Measurements from ENCODE around the gene ISL1.

ISL1 gene

DNA sequence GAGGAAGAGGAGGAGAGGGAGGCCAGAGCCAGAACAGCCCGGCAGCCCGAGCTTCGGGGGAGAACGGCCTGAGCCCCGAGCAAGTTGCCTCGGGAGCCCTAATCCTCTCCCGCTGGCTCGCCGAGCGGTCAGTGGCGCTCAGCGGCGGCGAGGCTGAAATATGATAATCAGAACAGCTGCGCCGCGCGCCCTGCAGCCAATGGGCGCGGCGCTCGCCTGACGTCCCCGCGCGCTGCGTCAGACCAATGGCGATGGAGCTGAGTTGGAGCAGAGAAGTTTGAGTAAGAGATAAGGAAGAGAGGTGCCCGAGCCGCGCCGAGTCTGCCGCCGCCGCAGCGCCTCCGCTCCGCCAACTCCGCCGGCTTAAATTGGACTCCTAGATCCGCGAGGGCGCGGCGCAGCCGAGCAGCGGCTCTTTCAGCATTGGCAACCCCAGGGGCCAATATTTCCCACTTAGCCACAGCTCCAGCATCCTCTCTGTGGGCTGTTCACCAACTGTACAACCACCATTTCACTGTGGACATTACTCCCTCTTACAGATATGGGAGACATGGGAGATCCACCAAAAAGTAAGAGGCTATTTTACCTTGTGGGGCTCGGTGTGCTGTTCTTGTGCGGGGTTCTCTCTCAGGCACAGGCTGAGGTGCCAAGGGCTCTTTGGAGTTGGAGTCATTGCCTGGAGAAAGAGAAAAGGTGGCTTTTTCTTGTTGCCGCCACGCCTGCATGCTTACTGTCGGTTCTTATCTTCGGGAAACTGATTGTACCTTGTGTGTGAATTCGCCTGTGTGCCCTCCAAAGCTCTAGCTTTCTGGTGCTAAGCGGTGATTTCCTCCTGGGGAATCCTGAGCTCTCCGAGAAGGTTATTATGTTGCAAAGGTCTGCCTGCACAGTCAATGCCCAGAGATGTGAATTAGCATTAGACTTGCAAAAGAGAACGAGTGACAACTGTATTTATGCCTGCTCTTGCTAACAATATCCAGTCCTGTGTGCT lies at the start of gene ISL1:
ISL1 (plus strand) TSS at position 318 of the 991 bp plus-strand sequence; CDS start at position 542, 224 bp downstream.
- peak; percentile 92 for DNase-seq (ENCODE audit: low spot score)

DNA sequence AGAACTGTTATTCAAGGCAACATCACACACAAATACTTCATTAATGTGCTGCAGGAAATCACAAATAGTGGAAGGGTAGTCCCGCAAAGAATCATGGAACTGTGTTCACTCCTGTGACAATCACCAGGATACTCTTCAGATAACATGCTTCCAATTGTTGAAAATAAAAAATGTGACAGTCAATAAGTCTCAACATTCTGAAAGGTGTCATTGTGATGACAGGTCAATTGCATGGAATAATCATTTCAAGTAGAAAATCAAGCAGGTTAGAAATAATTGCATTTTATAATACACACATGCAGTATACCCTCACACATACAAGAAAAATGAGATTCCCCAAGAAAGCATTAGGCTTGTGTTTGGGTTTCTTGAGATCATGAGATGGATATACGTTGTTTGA lies 46.4 kb upstream of the ISL1 start:
- DNase-seq (ENCODE audit: low spot score), result no peak

DNA sequence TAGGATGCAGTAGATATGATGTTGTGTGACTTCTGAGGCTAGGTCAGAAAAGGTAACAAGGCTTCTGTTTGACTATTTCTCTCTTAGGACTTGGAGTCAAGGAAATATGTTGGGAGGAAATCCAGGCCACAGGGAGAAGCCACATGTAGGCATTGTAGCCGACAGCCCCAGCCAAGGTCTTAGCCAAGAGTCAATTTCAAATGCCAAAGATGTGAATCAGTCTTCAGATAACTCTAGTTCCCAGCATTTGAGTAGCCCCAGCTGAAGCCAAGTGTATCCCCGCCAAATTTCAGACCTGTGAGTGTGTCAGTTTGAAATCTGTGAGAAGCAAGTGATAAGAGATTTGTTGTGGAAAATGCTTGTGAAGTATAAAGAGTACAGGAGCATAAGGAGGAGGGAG lies 38.1 kb upstream of the ISL1 start:
- DNase-seq (ENCODE audit: low spot score), result no peak

DNA sequence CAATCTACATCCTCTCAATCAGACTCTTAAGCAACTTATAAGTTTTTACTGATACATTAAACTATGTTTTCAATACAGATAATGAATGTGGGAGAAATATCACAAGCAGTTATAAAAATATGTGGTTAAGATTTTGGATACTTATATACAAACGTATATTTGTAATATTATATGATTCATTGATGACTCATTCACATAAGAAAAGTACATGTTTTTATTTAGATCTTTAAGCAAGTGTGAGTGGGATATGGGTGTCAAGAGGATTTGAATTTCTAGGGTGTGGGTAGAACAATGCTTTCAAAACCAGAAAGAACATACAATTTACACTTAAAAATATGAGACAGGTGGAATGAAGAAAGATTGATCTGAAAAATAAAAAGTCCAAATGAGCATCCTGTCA lies 36.1 kb upstream of the ISL1 start:
- no peak for DNase-seq (ENCODE audit: low spot score)

DNA sequence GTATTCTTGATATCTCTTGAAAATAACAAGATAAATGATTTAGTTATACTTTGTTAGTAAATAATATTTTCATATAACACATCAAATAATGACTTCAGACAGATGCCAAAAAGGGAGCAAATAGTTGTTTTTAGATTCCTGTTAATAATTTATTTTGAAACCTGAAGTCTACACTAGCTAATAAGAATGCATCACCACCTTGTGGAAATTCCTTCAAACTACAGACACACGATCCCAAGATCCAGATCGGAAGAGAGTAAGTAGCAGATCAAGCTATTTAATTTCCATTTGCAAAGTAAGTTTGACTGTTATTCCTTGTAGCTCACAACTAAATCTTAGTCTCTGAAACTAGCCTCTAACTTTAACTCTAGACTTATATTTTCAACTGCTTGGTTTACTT lies 35.5 kb upstream of the ISL1 start:
- DNase-seq (ENCODE audit: low spot score), result peak; percentile 26

DNA sequence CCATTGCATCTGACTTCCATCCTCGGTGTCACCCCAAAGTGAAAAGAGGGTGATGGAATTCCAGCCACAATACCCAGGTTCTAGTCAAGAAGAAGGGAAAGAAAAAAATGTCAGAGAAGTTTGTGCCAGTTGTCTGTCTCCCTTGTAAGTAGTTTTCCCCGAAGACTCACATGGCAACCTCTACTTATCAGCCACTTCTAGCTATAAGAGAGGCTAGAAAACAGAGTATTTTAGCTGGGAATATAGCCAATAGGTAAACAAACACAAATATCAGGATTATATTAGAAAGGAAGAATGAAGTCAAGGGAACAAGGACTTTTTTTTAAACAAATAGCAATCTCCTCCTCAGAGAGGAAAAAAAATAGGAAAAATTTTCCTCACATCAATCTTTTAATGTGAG lies 12.2 kb upstream of the ISL1 start:
- DNase-seq (ENCODE audit: low spot score), result no peak

DNA sequence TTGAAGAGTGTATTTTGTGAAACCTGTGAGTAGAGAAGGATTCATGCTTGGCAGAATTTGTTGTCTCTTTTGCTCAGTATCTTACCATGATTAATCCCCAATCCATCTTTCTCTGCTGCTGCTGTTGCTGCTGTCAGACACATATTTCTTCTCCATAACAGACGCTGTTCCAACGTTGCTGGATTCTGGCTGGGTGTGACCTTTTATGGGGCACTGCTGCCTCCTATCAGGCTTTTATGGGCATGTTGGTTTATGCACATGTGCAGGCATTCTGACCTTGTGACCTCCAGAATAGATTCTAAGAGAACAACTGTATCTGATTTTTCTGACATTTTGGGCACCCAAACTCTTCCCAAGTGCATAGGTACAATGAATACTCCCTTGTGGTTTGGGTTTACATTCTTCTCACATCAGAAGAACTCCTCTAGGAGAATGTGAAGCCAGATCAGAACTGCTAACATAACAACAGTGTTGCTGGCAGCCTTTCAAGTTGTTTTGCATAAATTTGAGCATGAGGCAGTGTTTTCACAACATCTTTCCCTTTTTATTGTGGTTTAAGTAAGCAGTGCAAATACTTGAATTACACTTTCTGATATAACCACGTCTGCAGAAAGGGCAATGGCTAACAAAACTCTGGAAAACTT lies 9.2 kb upstream of the ISL1 start:
- no peak for DNase-seq (ENCODE audit: low spot score)

DNA sequence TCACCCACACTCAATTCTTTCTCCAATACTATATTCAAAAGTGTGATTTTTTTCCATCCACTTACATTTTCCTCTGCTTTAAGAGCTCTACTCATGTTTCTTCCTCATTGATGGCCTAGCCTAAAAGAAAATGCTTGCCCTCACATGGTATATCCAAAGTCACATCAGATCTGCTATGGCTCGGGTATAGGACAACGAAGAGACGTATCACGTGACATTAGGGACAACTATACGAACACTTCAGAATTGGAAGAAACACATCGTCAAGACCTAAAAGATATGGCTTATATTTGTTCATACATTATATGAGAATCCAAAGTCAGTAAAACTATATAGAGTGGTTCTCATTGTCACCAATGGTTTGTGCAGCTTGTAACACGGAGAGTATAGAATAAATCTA lies 8.2 kb upstream of the ISL1 start:
- DNase-seq (ENCODE audit: low spot score), result no peak

DNA sequence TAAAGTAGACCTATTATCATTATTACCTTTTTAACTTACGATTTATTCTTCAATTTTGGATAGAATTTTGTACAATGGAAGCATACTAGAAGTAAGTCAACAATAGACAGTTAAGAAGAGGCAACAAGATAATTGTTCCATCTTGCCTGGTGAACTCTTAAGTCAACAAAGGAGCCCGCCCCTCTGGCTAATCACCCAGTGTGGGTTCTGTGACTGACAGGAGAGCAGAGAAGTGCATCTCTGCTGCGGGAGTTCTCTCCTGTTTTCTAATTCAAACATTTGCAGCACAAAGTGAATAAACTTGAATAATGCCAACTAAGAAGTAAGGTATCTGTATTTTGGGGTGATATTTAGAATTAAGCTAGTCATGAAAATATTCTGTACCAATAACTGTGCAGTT lies 6.7 kb upstream of the ISL1 start:
- no peak for DNase-seq (ENCODE audit: low spot score)

DNA sequence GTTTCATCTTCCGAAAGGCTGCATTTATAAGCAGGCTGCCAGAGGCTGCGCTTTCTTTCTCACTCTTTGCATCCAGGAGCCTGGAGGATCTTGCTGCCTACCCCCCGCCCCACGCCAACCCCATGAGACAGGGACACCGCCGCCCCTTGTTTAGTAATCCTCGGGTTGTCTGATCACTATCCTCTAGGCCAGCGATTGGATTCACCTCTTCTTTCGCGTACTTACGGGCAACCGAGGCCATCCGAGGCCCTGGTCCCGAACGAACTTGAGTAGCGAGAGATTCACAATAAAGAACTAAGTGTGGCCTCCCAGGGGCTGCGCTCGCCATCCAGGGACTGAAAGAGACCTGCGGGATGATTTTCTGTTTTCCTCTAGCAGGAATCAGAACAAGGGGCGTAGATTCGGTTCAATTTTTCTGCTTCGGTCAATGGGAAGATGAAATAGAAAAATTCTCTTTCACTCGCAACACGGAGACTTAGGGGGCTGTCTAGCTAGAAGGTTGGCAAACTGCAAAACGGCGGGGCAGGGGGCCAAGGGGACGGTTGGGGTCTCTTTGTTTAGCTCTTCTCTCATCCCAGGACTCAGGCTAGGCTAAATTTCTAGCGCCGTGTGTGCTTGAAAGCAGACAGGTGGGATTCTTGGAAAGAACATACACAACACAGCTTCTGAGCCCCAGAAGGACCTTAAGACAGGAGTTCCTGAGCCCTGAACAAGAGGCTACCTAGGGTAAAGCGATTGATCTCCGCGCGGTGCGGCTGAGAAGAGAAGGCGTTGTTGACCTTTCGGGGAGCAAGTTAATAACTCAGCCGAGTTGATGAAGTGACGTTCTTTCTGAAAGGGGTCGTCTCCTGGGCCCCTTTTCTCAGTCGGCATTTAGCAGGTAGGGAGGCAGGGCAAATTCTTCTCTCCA lies 5.8 kb upstream of the ISL1 start:
- DNase-seq (ENCODE audit: low spot score), result no peak

DNA sequence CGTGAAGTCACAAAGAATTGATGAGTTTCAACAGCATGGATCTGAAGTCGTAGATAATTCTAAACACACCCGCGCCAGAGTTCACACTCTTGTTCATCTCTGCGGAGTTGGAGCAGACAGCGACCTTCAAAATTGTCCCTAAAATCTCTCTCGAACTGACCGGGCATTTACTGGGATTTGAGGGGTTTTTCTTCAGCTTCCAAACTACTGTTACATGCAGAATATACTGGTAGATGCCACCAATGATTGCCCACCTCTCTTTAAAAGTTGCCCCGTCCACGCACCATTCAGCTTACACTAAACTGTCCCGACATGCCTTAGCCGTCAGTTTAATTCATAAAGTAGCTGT lies 5.2 kb upstream of the ISL1 start:
- DNase-seq (ENCODE audit: low spot score), result no peak

DNA sequence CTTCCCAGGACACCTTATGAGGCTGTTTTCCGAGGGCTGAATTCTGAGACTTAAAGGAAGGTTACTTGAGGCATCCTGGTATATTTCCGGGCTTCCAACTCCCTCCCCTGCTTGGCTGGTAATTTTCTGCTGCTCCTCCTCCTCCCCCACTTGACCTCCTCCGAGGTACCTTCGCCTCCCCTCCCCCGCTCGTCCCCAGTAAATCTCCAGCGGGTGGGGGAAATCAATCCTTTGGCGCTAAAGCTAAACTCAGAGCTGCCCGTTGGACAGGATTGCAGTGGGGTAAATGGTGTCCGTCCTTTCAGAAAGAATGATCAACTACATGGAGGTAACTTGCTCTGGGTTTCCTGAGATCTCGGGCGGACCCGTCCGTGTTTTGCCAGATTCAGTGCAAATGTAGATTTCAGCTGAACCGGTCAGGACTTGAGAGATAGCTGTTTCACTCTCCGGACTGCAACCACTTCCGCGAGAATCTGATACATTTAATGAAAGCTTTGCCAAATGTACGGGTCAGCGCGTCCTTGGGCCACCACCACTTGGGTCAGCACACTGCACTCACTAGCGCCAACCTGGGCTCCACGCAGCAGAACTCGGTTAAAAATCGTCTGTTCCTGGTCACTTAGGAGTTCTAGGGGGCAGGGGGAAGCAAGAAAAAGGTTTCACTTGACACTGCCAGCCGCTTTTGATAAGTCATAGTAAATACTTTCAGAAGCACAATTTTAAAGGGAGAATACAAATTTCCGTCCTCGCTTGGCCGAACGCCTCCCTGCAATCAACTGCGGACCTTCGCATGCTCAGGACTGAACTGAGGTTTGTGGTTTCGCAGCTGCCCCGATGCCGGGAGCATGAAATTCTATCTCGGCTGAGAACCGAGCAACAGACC lies 4.6 kb upstream of the ISL1 start:
- DNase-seq (ENCODE audit: low spot score), result no peak

DNA sequence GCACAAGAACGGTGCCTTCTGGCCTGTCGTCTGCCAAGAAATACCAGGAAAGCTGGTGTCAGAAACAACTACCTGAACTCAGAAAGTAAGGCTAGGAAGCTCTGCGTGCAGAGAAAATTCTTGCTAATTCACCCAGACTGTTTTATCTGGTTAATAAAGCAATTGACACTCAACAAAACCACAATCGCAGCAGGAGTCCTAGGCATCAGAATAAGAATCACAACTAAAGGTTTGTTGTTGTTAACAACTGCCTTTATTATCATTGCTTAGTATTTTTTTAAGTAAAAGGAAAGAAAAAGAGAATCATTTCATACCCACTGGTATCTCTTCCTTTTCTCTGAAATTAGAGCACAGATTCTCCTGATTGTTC lies 3.9 kb upstream of the ISL1 start:
- no peak for DNase-seq (ENCODE audit: low spot score)

DNA sequence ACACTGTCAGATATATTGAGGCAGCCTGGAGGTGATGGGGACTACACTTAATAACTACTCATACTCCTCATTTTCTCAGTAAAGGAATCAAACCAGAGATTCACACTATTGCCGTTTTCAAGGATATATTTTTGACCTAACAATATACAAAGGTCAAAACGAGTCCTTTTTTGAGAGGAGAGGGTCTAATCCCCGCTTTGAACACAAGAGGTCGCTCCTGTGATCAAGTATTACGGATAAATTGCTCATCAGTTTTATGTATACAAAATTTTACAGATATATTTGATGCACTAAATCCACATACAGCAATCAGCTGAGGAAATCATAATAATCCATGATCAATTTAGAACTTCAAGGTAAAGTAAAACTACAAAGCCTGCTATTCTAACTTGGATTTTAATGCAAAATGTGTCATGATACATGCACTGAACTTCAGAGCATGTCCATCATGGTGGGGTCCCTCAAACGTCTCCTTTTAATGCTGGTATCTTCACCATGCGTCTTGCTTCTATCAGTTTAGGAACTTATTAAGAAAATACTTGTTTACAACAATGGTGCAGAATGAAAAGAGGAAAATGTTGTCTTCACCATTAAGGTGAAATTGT lies 2.5 kb upstream of the ISL1 start:
- DNase-seq (ENCODE audit: low spot score), result peak; percentile 57

DNA sequence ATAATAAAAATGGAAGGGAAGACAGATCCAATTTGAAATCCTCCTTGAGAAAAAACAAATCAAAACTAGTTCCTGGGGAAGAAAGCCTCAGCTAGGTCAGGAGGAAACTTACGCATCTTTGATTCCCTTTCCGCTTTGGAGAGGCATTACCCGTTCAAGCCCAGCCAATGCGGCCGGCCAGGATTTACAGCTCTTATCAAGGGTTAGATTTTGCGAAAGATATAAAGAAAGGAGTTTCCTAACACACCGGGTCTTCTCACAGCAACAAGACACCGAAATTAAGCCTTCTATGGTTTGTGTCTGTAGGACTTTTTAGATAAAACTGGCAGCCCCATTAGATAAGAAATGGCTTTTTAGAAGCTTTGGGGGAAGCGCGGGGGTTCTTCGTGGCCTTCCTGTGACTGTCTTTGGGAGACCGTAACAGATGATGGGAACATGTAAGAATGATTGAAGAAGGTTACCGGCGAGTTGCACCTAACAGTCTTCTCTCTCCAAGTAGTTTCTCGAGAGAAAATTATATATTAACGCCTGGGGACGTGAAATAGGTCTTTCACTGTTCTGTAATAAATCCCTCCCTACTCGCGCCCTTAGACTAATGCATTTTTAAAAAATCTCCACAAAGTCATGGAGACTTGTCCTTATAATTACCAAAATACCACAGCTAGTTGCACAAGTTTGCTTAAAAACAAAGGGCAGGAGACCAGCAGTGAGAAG lies 1.3 kb upstream of the ISL1 start:
- peak; percentile 12 for DNase-seq (ENCODE audit: low spot score)

DNA sequence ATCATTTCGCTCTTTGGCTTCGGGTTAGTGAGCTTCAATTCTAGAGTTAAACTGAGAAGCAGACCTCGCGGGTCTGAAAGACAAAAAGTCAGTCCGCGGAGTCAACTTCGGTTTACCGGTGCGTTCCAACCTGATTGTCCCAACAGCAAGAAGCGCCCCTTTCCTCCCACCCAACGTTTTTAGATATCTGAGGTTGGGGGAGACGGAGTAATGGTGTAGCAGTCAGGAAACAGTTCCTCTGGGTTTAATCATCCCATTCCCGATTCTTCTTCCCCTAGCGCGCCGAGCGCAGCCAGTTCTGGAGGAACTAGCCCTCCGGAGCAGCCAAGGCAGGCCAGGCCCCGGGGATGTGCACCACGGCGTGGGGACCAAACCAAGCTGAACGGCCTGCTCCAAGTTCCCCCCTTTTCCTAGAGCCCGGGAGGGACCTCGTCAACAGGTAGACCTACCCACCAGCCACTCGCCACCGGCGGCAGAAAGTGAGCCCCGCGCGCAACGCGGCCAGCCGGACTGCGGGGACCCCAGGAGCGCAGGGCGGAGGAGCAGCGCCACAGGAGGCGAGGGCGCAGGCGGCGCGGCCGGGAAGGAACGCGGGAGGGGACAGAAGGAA lies 622 bp upstream of the ISL1 start:
- DNase-seq (ENCODE audit: low spot score), result peak; percentile 34

DNA sequence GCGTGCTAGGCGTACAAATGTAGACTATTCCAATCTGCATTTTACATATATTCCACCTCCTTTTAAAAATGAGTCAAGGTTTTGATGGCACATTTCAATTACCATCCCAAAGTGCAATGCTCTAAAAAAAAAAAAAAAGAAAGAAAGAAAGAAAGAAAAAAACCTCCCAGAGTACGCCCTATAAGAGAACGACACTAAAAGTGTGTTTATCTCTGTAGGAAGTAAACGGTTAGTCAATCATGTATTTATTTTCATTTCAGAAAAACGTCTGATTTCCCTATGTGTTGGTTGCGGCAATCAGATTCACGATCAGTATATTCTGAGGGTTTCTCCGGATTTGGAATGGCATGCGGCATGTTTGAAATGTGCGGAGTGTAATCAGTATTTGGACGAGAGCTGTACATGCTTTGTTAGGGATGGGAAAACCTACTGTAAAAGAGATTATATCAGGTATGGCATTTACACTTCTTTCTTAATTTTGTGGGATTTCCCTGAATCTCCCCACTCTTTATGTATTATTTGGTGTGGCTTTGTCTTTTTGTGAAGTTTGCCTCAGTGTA lies 1.1 kb downstream of the ISL1 start:
- DNase-seq (ENCODE audit: low spot score), result no peak

DNA sequence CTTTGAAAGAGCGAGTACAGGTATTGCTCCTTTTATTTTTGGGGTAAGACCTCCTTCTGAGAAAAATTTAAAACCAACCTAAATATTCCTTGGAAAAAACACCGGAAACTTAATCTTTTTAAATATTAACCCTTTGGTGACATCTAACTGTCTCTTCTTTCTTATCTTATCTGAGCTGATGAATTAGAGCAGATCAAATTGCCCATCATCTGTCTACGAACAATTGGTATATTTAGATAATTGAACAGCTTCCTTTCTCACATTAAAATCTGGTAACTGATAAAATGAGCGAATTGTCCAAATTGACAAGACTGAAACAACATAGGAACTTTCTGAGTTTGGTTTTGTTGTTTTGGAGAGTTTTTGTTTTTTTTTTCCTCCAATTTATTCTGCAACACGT lies 2.0 kb downstream of the ISL1 start:
- DNase-seq (ENCODE audit: low spot score), result no peak
